Neural cell (in vitro differentiated cells): ENCODE results near the gene SNRPD2. TPM values are rescaled to one million over a fixed set of nuclear protein-coding genes. Genes with fewer than 3 reads are reported as not detected.

Experiments used
- H2AFZ ChIP-seq: fragments of 200-600, 300-800 bp; sonication (generic), shearing (Covaris generic); 2 replicates; pipeline ENCODE4 v1.6.0; 2014; ENCODE audit warnings: low read depth, mild to moderate bottlenecking, antibody characterized with exemption, low read length, moderate library complexity
- H3F3A ChIP-seq: fragments of 200-600 bp; shearing (Covaris generic); 2 replicates; pipeline ENCODE4 v1.6.1; 2016; ENCODE audit warnings: mild to moderate bottlenecking, moderate library complexity, mixed read lengths, antibody characterized with exemption, low read length; ENCODE audit not compliant: insufficient read depth, poor library complexity, severe bottlenecking
- H3K27ac ChIP-seq: fragments of 200-600, 300-800 bp; sonication (generic), shearing (Covaris generic); 2 replicates; pipeline ENCODE4 v1.5.1; 2014; ENCODE audit warnings: mild to moderate bottlenecking, low read length, moderate library complexity
- H3K27me3 ChIP-seq: fragments of 300-800, 200-600 bp; sonication (generic), shearing (Covaris generic); 2 replicates; pipeline ENCODE4 v1.6.0; 2014; ENCODE audit warnings: mild to moderate bottlenecking, low read depth, low read length, moderate library complexity; ENCODE audit not compliant: insufficient read depth
- H3K36me3 ChIP-seq: fragments of 300-800, 200-600 bp; sonication (generic), shearing (Covaris generic); 2 replicates; pipeline ENCODE4 v1.5.1; 2014; ENCODE audit warnings: mild to moderate bottlenecking, antibody characterized with exemption, low read length, moderate library complexity; ENCODE audit not compliant: insufficient read depth
- H3K4me2 ChIP-seq: fragments of 300-800, 200-600 bp; sonication (generic), shearing (Covaris generic); 2 replicates; pipeline ENCODE4 v1.6.0; 2014; ENCODE audit warnings: mild to moderate bottlenecking, low read length
- H3K4me3 ChIP-seq: fragments of 300-800, 200-600 bp; sonication (generic), shearing (Covaris generic); 2 replicates; pipeline ENCODE4 v1.5.1; 2014; ENCODE audit warnings: mild to moderate bottlenecking, low read length, moderate library complexity
- H3K79me2 ChIP-seq: fragments of 200-600 bp; shearing (Covaris generic); replicated peaks from 2 replicates; pipeline ENCODE4 v1.6.0; 2014; ENCODE audit warnings: mild to moderate bottlenecking, low read length, moderate library complexity; ENCODE audit not compliant: insufficient read depth
- H3K9ac ChIP-seq: fragments of 300-800, 200-600 bp; sonication (generic), shearing (Covaris generic); 2 replicates; pipeline ENCODE4 v1.6.1; 2016; ENCODE audit warnings: mild to moderate bottlenecking, low read length, mixed read lengths
- H3K9me2 ChIP-seq: fragments of 200-600 bp; shearing (Covaris generic); 2 replicates; pipeline ENCODE4 v1.6.1; 2016; ENCODE audit warnings: mild to moderate bottlenecking, low read length, mixed read lengths; ENCODE audit not compliant: insufficient read depth
- H3K9me3 ChIP-seq: fragments of 200-600, 300-800 bp; sonication (generic), shearing (Covaris generic); 2 replicates; pipeline ENCODE4 v1.6.1; 2016; ENCODE audit warnings: mild to moderate bottlenecking, mixed run types, low read length, moderate library complexity, mixed read lengths
- H4K20me1 ChIP-seq: fragments of 200-600 bp; shearing (Covaris generic); 2 replicates; pipeline ENCODE4 v1.6.1; 2016; ENCODE audit warnings: mild to moderate bottlenecking, mixed run types; ENCODE audit not compliant: insufficient read depth
- CTCF ChIP-seq: fragments of 450-650 bp; IDR thresholded peaks from 2 replicates; pipeline ENCODE4 v1.5.1; 2014; ENCODE audit warnings: antibody characterized with exemption, mild to moderate bottlenecking, moderate library complexity; ENCODE audit not compliant: poor library complexity, severe bottlenecking
- EP300 ChIP-seq: fragments of 450-650 bp; conservative IDR thresholded peaks from 2 replicates; pipeline ENCODE4 v1.6.1; 2014; ENCODE audit warnings: antibody characterized with exemption, mild to moderate bottlenecking, moderate library complexity; ENCODE audit not compliant: poor library complexity, severe bottlenecking
- EZH2 ChIP-seq: fragments of 200-600, 300-800 bp; shearing (Covaris generic), sonication (generic); IDR thresholded peaks from 2 replicates; pipeline ENCODE4 v1.6.1; 2014; ENCODE audit warnings: antibody characterized with exemption, low read length, borderline replicate concordance, mild to moderate bottlenecking; ENCODE audit not compliant: insufficient read depth, poor library complexity, severe bottlenecking
- MXI1 ChIP-seq: fragments of 450-650 bp; conservative IDR thresholded peaks from 2 replicates; pipeline ENCODE4 v1.6.1; 2014; ENCODE audit warnings: antibody characterized with exemption, mild to moderate bottlenecking; ENCODE audit not compliant: poor library complexity, severe bottlenecking
- POLR2AphosphoS5 ChIP-seq: IDR thresholded peaks from 2 replicates; pipeline ENCODE4 v1.6.1; 2012
- RAD21 ChIP-seq: fragments of 450-650 bp; conservative IDR thresholded peaks from 2 replicates; pipeline ENCODE4 v1.6.1; 2014; ENCODE audit warnings: antibody characterized with exemption, mild to moderate bottlenecking, moderate library complexity
- SMC3 ChIP-seq: fragments of 450-650 bp; conservative IDR thresholded peaks from 2 replicates; pipeline ENCODE4 v1.6.1; 2014; ENCODE audit warnings: antibody characterized with exemption, mild to moderate bottlenecking, moderate library complexity; ENCODE audit not compliant: poor library complexity
- TAF1 ChIP-seq: IDR thresholded peaks from 2 replicates; pipeline ENCODE4 v1.6.1; 2012; ENCODE audit warnings: low read depth
- polyA plus RNA-seq: library from polyadenylated mRNA; depleted of rRNA; stranded (reverse); fragments of >200 nt; gene quantifications from 2 replicates; pipeline ENCODE4 v1.2.3, GENCODE V29; 2014
- TF ChIP-seq, protein P1 (sequence below): IDR thresholded peaks from 2 replicates; pipeline ENCODE4 v1.6.1; 2012; ENCODE audit warnings: borderline replicate concordance

Gene SNRPD2
- polyA plus RNA-seq, 1 donor from 2014 or later: 372 TPM

- Histone ChIP-seq H3K27me3 (no peaks in the 10 kb centered on the region), H3K27ac (no peak overlapping the region), H3K9ac (no peak overlapping the region), H4K20me1 (no peaks in the 10 kb centered on the region), H3K79me2 (peaks cover 23% of the 10 kb centered on the region), H3K4me2 (no peak overlapping the region), H2AFZ (no peak overlapping the region), H3K4me3 (no peak overlapping the region), H3K9me3 (no peaks in the 10 kb centered on the region), H3F3A (no peaks in the 10 kb centered on the region), H3K9me2 (no peaks in the 10 kb centered on the region), H3K36me3 (no peaks in the 10 kb centered on the region)
- TF ChIP-seq EZH2: no peak
- TF ChIP-seq EP300: no peak
- no peak for TF ChIP-seq CTCF
- no peak for TF ChIP-seq RAD21
- no peak for TF ChIP-seq POLR2AphosphoS5
- TF ChIP-seq MXI1: no peak
- TF ChIP-seq, protein P1, sequence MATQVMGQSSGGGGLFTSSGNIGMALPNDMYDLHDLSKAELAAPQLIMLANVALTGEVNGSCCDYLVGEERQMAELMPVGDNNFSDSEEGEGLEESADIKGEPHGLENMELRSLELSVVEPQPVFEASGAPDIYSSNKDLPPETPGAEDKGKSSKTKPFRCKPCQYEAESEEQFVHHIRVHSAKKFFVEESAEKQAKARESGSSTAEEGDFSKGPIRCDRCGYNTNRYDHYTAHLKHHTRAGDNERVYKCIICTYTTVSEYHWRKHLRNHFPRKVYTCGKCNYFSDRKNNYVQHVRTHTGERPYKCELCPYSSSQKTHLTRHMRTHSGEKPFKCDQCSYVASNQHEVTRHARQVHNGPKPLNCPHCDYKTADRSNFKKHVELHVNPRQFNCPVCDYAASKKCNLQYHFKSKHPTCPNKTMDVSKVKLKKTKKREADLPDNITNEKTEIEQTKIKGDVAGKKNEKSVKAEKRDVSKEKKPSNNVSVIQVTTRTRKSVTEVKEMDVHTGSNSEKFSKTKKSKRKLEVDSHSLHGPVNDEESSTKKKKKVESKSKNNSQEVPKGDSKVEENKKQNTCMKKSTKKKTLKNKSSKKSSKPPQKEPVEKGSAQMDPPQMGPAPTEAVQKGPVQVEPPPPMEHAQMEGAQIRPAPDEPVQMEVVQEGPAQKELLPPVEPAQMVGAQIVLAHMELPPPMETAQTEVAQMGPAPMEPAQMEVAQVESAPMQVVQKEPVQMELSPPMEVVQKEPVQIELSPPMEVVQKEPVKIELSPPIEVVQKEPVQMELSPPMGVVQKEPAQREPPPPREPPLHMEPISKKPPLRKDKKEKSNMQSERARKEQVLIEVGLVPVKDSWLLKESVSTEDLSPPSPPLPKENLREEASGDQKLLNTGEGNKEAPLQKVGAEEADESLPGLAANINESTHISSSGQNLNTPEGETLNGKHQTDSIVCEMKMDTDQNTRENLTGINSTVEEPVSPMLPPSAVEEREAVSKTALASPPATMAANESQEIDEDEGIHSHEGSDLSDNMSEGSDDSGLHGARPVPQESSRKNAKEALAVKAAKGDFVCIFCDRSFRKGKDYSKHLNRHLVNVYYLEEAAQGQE: no peak
- TF ChIP-seq SMC3: no peak
- TF ChIP-seq TAF1: no peak
Measured at GRCh38 chr19:45712699-45713067, 20.9 kb upstream of the SNRPD2 start.

DNA sequence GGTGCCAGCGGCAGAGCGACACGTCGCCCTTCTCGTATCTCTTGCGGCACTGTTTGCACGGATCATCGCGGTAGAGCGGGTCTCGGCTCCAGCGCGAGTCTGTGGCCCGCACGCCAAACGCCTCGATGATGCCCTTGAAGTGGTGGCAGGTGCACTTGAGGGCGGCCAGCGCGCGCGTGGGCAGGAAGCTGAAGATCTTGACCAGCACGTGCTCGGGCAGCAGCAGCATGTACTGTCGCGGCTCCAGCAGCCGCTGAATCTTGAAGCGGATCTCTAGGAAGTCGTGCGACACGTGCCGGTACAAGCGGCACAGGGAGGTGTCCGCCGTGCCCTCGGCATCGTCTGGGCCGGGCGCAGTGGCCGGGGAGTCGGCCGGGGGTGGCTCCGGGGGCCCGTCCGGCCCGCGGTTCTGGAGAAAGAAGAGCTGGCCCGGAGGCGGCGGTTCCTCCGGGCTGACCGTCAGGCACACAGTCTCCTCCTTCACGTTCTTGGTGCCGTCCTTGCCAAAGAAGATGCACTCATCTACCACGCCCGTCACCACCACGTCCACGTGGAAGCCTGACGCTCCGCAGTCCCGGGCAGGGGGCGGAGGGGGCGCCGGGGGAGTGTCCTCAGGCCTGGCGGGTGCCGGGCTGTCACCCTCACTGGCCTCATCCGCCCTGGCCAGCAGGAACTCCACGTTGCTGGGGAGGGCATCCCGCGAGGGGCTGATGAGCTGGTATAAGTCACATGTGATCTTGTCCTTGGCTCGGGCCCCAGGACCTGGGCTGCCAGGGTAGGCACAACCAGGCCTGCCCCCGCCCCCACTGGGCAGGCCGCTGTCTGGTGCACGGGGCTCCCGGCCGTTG lies 20.3 kb upstream of the SNRPD2 start:
- no peak overlapping the region for H3K4me2 ChIP-seq
- H3K27ac ChIP-seq: no peak overlapping the region
- no peaks in the 10 kb centered on the region for H3K27me3 ChIP-seq
- H3K9me3 ChIP-seq: no peaks in the 10 kb centered on the region
- no peaks in the 10 kb centered on the region for H3K36me3 ChIP-seq
- H4K20me1 ChIP-seq: no peaks in the 10 kb centered on the region
- H3K4me3 ChIP-seq: no peak overlapping the region
- H3K9ac ChIP-seq: no peak overlapping the region
- no peak overlapping the region for H2AFZ ChIP-seq
- no peaks in the 10 kb centered on the region for H3F3A ChIP-seq
- TF ChIP-seq MXI1 (no peak), EZH2 (no peak), RAD21 (no peak), EP300 (no peak), POLR2AphosphoS5 (no peak), SMC3 (no peak), CTCF (no peak), TAF1 (no peak)
- TF ChIP-seq, protein P1: no peak
- peaks cover 23% of the 10 kb centered on the region for H3K79me2 ChIP-seq
- no peaks in the 10 kb centered on the region for H3K9me2 ChIP-seq
